ENCODE results near the gene ELMO1. TPM values are rescaled to one million over a fixed set of nuclear protein-coding genes. Genes with fewer than 3 reads are reported as not detected.
"Not testable (repeated sequence)": the region's sequence is repeated elsewhere in the genome, so short reads cannot be mapped to it uniquely, and the experiment has no call there.

ELMO1 gene
- total RNA-seq, 1 experiment from 2014 or later, result not detected

- Histone ChIP-seq H3K27ac (ENCODE audit: low read depth, low read length, poor library complexity, severe bottlenecking) (no peak overlapping the region), H3K9me3 (ENCODE audit: low read depth, low read length, poor library complexity, severe bottlenecking) (peaks cover 5% of the 10 kb centered on the region), H3K27me3 (replicated peaks; ENCODE audit: insufficient read depth, low read depth, low read length, poor library complexity) (no peaks in the 10 kb centered on the region), H3K36me3 (ENCODE audit: insufficient read depth, low read length, poor library complexity, severe bottlenecking) (no peaks in the 10 kb centered on the region), H3K4me3 (ENCODE audit: low read depth, low read length, poor library complexity, severe bottlenecking) (no peak overlapping the region), H3K4me1 (ENCODE audit: insufficient read depth, low read length, poor library complexity, severe bottlenecking) (peaks cover 5% of the 10 kb centered on the region)
- CTCF ChIA-PET, result no interaction called here
- intact Hi-C loops (cut with micrococcal nuclease; ENCODE audit: unreplicated experiment), result no loop called here
- peak; percentile 67 for DNase-seq (ENCODE audit: low spot score)
- TF ChIP-seq EZH2 (IDR thresholded peaks at IDR 0.05; ENCODE audit: borderline replicate concordance, low read depth, low read length, poor library complexity, severe bottlenecking), result no peak
- TF ChIP-seq, protein P1, sequence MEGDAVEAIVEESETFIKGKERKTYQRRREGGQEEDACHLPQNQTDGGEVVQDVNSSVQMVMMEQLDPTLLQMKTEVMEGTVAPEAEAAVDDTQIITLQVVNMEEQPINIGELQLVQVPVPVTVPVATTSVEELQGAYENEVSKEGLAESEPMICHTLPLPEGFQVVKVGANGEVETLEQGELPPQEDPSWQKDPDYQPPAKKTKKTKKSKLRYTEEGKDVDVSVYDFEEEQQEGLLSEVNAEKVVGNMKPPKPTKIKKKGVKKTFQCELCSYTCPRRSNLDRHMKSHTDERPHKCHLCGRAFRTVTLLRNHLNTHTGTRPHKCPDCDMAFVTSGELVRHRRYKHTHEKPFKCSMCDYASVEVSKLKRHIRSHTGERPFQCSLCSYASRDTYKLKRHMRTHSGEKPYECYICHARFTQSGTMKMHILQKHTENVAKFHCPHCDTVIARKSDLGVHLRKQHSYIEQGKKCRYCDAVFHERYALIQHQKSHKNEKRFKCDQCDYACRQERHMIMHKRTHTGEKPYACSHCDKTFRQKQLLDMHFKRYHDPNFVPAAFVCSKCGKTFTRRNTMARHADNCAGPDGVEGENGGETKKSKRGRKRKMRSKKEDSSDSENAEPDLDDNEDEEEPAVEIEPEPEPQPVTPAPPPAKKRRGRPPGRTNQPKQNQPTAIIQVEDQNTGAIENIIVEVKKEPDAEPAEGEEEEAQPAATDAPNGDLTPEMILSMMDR (conservative IDR thresholded peaks at IDR 0.05; ENCODE audit: low read depth, low read length), result no peak
- POLR2A ChIA-PET (ENCODE audit: low non-redundant PET), result no interaction called here
- BruUV-seq (replicated peaks), result no TSS peak
These were observed 305.7 kb downstream of the ELMO1 start for GRCh38 chr7:37142958-37143357.

GRCh38 chr7:37141742-37142141 is 306.9 kb downstream of the ELMO1 start:
- H3K27ac ChIP-seq (ENCODE audit: low read depth, low read length, poor library complexity, severe bottlenecking), result no peak overlapping the region
- ChIA-PET POLR2A (ENCODE audit: low non-redundant PET) (no interaction called here), CTCF (no interaction called here)
- no peak for DNase-seq (ENCODE audit: low spot score)
- H3K27me3 ChIP-seq (replicated peaks; ENCODE audit: insufficient read depth, low read depth, low read length, poor library complexity), result no peaks in the 10 kb centered on the region
- no peaks in the 10 kb centered on the region for H3K36me3 ChIP-seq (ENCODE audit: insufficient read depth, low read length, poor library complexity, severe bottlenecking)
- H3K9me3 ChIP-seq (ENCODE audit: low read depth, low read length, poor library complexity, severe bottlenecking), result peaks cover 5% of the 10 kb centered on the region
- no TSS peak for BruUV-seq (replicated peaks)
- intact Hi-C loops (cut with micrococcal nuclease; ENCODE audit: unreplicated experiment), result no loop called here
- H3K4me3 ChIP-seq (ENCODE audit: low read depth, low read length, poor library complexity, severe bottlenecking), result no peak overlapping the region
- H3K4me1 ChIP-seq (ENCODE audit: insufficient read depth, low read length, poor library complexity, severe bottlenecking), result peaks cover 5% of the 10 kb centered on the region
- no peak for TF ChIP-seq EZH2 (IDR thresholded peaks at IDR 0.05; ENCODE audit: borderline replicate concordance, low read depth, low read length, poor library complexity, severe bottlenecking)
- TF ChIP-seq, protein P1 (conservative IDR thresholded peaks at IDR 0.05; ENCODE audit: low read depth, low read length), result no peak

GRCh38 chr7:37133902-37134301 is 314.8 kb downstream of the ELMO1 start:
- POLR2A ChIA-PET (ENCODE audit: low non-redundant PET); H3K4me1 ChIP-seq (ENCODE audit: insufficient read depth, low read length, poor library complexity, severe bottlenecking); H3K27me3 ChIP-seq (replicated peaks; ENCODE audit: insufficient read depth, low read depth, low read length, poor library complexity); H3K4me3 ChIP-seq (ENCODE audit: low read depth, low read length, poor library complexity, severe bottlenecking); H3K9me3 ChIP-seq (ENCODE audit: low read depth, low read length, poor library complexity, severe bottlenecking); BruUV-seq (replicated peaks); intact Hi-C loops (cut with micrococcal nuclease; ENCODE audit: unreplicated experiment); H3K36me3 ChIP-seq (ENCODE audit: insufficient read depth, low read length, poor library complexity, severe bottlenecking); H3K27ac ChIP-seq (ENCODE audit: low read depth, low read length, poor library complexity, severe bottlenecking); CTCF ChIA-PET; DNase-seq (ENCODE audit: low spot score): not testable (repeated sequence)

DNA sequence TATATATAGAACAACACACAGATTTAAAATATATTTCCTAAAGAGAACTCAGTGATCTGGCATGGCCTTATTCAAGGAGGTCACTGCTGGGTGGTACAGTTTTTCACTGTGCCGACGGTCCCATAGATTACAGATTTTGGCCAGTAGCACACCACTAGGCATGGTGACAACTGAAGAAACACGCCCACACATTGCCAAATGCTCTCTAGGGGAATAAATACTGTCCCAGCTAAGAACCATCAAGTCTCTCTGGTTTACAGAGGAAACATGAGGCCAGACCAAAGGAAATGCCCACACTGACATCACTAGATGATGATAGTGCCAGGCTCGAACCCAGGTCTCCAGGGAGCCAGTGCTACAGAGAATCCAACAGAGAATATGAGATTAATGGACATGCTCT is 316.8 kb downstream of the ELMO1 start:
- intact Hi-C loops (cut with micrococcal nuclease; ENCODE audit: unreplicated experiment), result no loop called here
- no peaks in the 10 kb centered on the region for H3K36me3 ChIP-seq (ENCODE audit: insufficient read depth, low read length, poor library complexity, severe bottlenecking)
- H3K4me3 ChIP-seq (ENCODE audit: low read depth, low read length, poor library complexity, severe bottlenecking), result no peak overlapping the region
- POLR2A ChIA-PET (ENCODE audit: low non-redundant PET), result no interaction called here
- no peaks in the 10 kb centered on the region for H3K27me3 ChIP-seq (replicated peaks; ENCODE audit: insufficient read depth, low read depth, low read length, poor library complexity)
- CTCF ChIA-PET, result no interaction called here
- no peaks in the 10 kb centered on the region for H3K9me3 ChIP-seq (ENCODE audit: low read depth, low read length, poor library complexity, severe bottlenecking)
- H3K27ac ChIP-seq (ENCODE audit: low read depth, low read length, poor library complexity, severe bottlenecking), result no peak overlapping the region
- DNase-seq (ENCODE audit: low spot score), result no peak
- TF ChIP-seq, protein P1 (conservative IDR thresholded peaks at IDR 0.05; ENCODE audit: low read depth, low read length), result no peak
- TF ChIP-seq EZH2 (IDR thresholded peaks at IDR 0.05; ENCODE audit: borderline replicate concordance, low read depth, low read length, poor library complexity, severe bottlenecking), result no peak
- H3K4me1 ChIP-seq (ENCODE audit: insufficient read depth, low read length, poor library complexity, severe bottlenecking), result no peaks in the 10 kb centered on the region
- BruUV-seq (replicated peaks), result no TSS peak

All from A673 (cell line).